Stimulated activated naive CD8-positive, alpha-beta T cell treated with anti-CD3 and anti-CD28 coated beads, Interleukin-15, Interleukin-2, amounts not matched to agents 100 ng/mL and 50 ng/mL, for 24 hours (primary cell): ENCODE results near the gene CSF1R.

Experiments
- H3K27ac Mint-ChIP-seq: one replicate; pipeline ENCODE4 v1.8.0; 2021; ENCODE audit warnings: mild to moderate bottlenecking, mixed read lengths
- H3K27me3 Mint-ChIP-seq: one replicate; pipeline ENCODE4 v1.8.0; 2021; ENCODE audit warnings: mixed read lengths
- H3K36me3 Mint-ChIP-seq: one replicate; pipeline ENCODE4 v1.8.0; 2021; ENCODE audit warnings: low read depth, mixed read lengths
- H3K4me1 Mint-ChIP-seq: one replicate; pipeline ENCODE4 v1.8.0; 2021; ENCODE audit warnings: low read depth, mixed read lengths
- H3K4me3 Mint-ChIP-seq: one replicate; pipeline ENCODE4 v1.8.0; 2021; ENCODE audit warnings: mild to moderate bottlenecking, mixed read lengths
- H3K9me3 Mint-ChIP-seq: one replicate; pipeline ENCODE4 v1.8.0; 2021; ENCODE audit warnings: mixed read lengths

CSF1R gene

GRCh38 chr5:150124111-150124557, 37.8 kb upstream of the CSF1R start:
- H3K27me3 Mint-ChIP-seq, result no peaks in the 10 kb centered on the region
- H3K4me1 Mint-ChIP-seq, result no peaks in the 10 kb centered on the region
- H3K9me3 Mint-ChIP-seq, result no peaks in the 10 kb centered on the region
- H3K36me3 Mint-ChIP-seq, result no peaks in the 10 kb centered on the region
- H3K27ac Mint-ChIP-seq, result no peak overlapping the region
- no peak overlapping the region for H3K4me3 Mint-ChIP-seq

- no peaks in the 10 kb centered on the region for H3K4me1 Mint-ChIP-seq
- H3K27ac Mint-ChIP-seq, result no peak overlapping the region
- no peaks in the 10 kb centered on the region for H3K36me3 Mint-ChIP-seq
- H3K9me3 Mint-ChIP-seq, result no peaks in the 10 kb centered on the region
- H3K4me3 Mint-ChIP-seq, result no peak overlapping the region
- no peaks in the 10 kb centered on the region for H3K27me3 Mint-ChIP-seq
These were observed 37.2 kb upstream of the CSF1R start for GRCh38 chr5:150123542-150123941.

GRCh38 chr5:150122536-150123481, 36.5 kb upstream of the CSF1R start:
- no peak overlapping the region for H3K27ac Mint-ChIP-seq
- H3K4me3 Mint-ChIP-seq, result no peak overlapping the region
- H3K27me3 Mint-ChIP-seq, result no peaks in the 10 kb centered on the region
- H3K36me3 Mint-ChIP-seq, result no peaks in the 10 kb centered on the region
- H3K4me1 Mint-ChIP-seq, result no peaks in the 10 kb centered on the region
- H3K9me3 Mint-ChIP-seq, result no peaks in the 10 kb centered on the region

GRCh38 chr5:150122158-150122510, 35.8 kb upstream of the CSF1R start:
- no peaks in the 10 kb centered on the region for H3K4me1 Mint-ChIP-seq
- H3K9me3 Mint-ChIP-seq, result no peaks in the 10 kb centered on the region
- no peaks in the 10 kb centered on the region for H3K27me3 Mint-ChIP-seq
- H3K4me3 Mint-ChIP-seq, result no peak overlapping the region
- H3K27ac Mint-ChIP-seq, result peak overlapping the region; percentile 12
- no peaks in the 10 kb centered on the region for H3K36me3 Mint-ChIP-seq

- no peaks in the 10 kb centered on the region for H3K9me3 Mint-ChIP-seq
- H3K36me3 Mint-ChIP-seq, result no peaks in the 10 kb centered on the region
- peak overlapping the region; percentile 12 for H3K27ac Mint-ChIP-seq
These were observed 35.2 kb upstream of the CSF1R start for GRCh38 chr5:150121448-150122157.

GRCh38 chr5:150120617-150121447, 34.5 kb upstream of the CSF1R start:
- H3K27ac Mint-ChIP-seq, result no peak overlapping the region
- no peaks in the 10 kb centered on the region for H3K9me3 Mint-ChIP-seq
- H3K27me3 Mint-ChIP-seq, result no peaks in the 10 kb centered on the region
- H3K36me3 Mint-ChIP-seq, result no peaks in the 10 kb centered on the region
- H3K4me1 Mint-ChIP-seq, result no peaks in the 10 kb centered on the region
- no peak overlapping the region for H3K4me3 Mint-ChIP-seq

More at GRCh38 chr5:150121448-150122157, 35.2 kb upstream of the CSF1R start:
- H3K4me3 Mint-ChIP-seq, result no peak overlapping the region
- no peaks in the 10 kb centered on the region for H3K4me1 Mint-ChIP-seq
- no peaks in the 10 kb centered on the region for H3K27me3 Mint-ChIP-seq

GRCh38 chr5:150120062-150120441, 33.7 kb upstream of the CSF1R start:
- Mint-ChIP-seq H3K27me3 (no peaks in the 10 kb centered on the region), H3K9me3 (no peaks in the 10 kb centered on the region), H3K27ac (no peak overlapping the region), H3K36me3 (no peaks in the 10 kb centered on the region), H3K4me1 (no peaks in the 10 kb centered on the region), H3K4me3 (no peak overlapping the region)

GRCh38 chr5:150119421-150120061, 33.2 kb upstream of the CSF1R start:
- Mint-ChIP-seq H3K36me3 (no peaks in the 10 kb centered on the region), H3K27ac (no peak overlapping the region), H3K4me3 (no peak overlapping the region), H3K4me1 (no peaks in the 10 kb centered on the region), H3K27me3 (no peaks in the 10 kb centered on the region), H3K9me3 (no peaks in the 10 kb centered on the region)

GRCh38 chr5:150118561-150119229, 32.3 kb upstream of the CSF1R start:
- Mint-ChIP-seq H3K4me1 (no peaks in the 10 kb centered on the region), H3K36me3 (no peaks in the 10 kb centered on the region), H3K27ac (no peak overlapping the region)

GRCh38 chr5:150117945-150118560, 31.7 kb upstream of the CSF1R start:
- no peaks in the 10 kb centered on the region for H3K4me1 Mint-ChIP-seq
- H3K27ac Mint-ChIP-seq, result no peak overlapping the region
- no peak overlapping the region for H3K4me3 Mint-ChIP-seq
- H3K9me3 Mint-ChIP-seq, result no peaks in the 10 kb centered on the region
- H3K27me3 Mint-ChIP-seq, result no peaks in the 10 kb centered on the region
- no peaks in the 10 kb centered on the region for H3K36me3 Mint-ChIP-seq

More at GRCh38 chr5:150118561-150119229, 32.3 kb upstream of the CSF1R start:
- Mint-ChIP-seq H3K27me3 (no peaks in the 10 kb centered on the region), H3K4me3 (no peak overlapping the region), H3K9me3 (no peaks in the 10 kb centered on the region)

GRCh38 chr5:150116667-150117400, 30.5 kb upstream of the CSF1R start:
- Mint-ChIP-seq H3K9me3 (no peaks in the 10 kb centered on the region), H3K27me3 (no peaks in the 10 kb centered on the region), H3K4me1 (no peaks in the 10 kb centered on the region), H3K4me3 (no peak overlapping the region), H3K27ac (no peak overlapping the region), H3K36me3 (no peaks in the 10 kb centered on the region)

GRCh38 chr5:150114773-150115408, 28.5 kb upstream of the CSF1R start:
- H3K36me3 Mint-ChIP-seq, result no peaks in the 10 kb centered on the region
- H3K9me3 Mint-ChIP-seq, result no peaks in the 10 kb centered on the region
- no peak overlapping the region for H3K4me3 Mint-ChIP-seq
- H3K4me1 Mint-ChIP-seq, result no peaks in the 10 kb centered on the region
- no peaks in the 10 kb centered on the region for H3K27me3 Mint-ChIP-seq
- H3K27ac Mint-ChIP-seq, result no peak overlapping the region
